Endothelial cell of umbilical vein (primary cell): ENCODE results near the gene SELL. TPM values are rescaled to one million over a fixed set of nuclear protein-coding genes. Genes with fewer than 3 reads are reported as not detected.

Experiments
- BruUV-seq: library from RNA; stranded (reverse); fragments of 400-500 nt; replicated peaks from 2 replicates; lab custom pipeline; 2021; lab: Mats Ljungman, UMichigan
- CTCF ChIA-PET: fragments of 300-600, 350-600 bp; sonication (Branson Sonifier 250); formaldehyde crosslinking; loops from one replicate; lab custom pipeline; 2021; ENCODE audit warnings: antibody characterized with exemption, inconsistent platforms; lab: Charles Lee
- POLR2A ChIA-PET: fragments of 300-600, 350-600 bp; sonication (Branson Sonifier 250); formaldehyde crosslinking; loops from one replicate; lab custom pipeline; 2021; ENCODE audit warnings: antibody characterized with exemption, inconsistent platforms; lab: Charles Lee
- DNase-seq: peaks from one replicate; pipeline ENCODE4 v3.0.0-alpha.2; 2011; ENCODE audit warnings: low read depth, low spot score
- FAIRE-seq: peaks from 2 replicates; lab custom pipeline; 2011; peaks lifted over from hg19 to GRCh38; lab: Jason Lieb, UNC
- H2AFZ ChIP-seq: 2 replicates; pipeline ENCODE4 v1.6.0; 2012; ENCODE audit warnings: low read depth, low read length, control low read depth, inconsistent platforms
- H3K27ac ChIP-seq: 2 replicates; pipeline ENCODE4 v1.5.1; 2011; ENCODE audit warnings: low read depth, mild to moderate bottlenecking, control low read depth, low read length, moderate library complexity; ENCODE audit not compliant: insufficient read depth
- H3K27me3 ChIP-seq, 2 experiments: 2 replicates each; pipeline versions ENCODE4 v1.6.0 to v1.6.1; 2011; ENCODE audit warnings: low read length in 2 of 2, mixed read lengths in 1 of 2; ENCODE audit not compliant: control insufficient read depth in 2 of 2, insufficient read depth in 2 of 2
- H3K36me3 ChIP-seq, 2 experiments: 2 replicates in 1 of 2; 3 replicates in 1 of 2; pipeline ENCODE4 v1.5.1; 2011; ENCODE audit warnings: low read length in 2 of 2, mild to moderate bottlenecking in 1 of 2, moderate library complexity in 1 of 2; ENCODE audit not compliant: control insufficient read depth in 2 of 2, insufficient read depth in 2 of 2; ENCODE audit errors: extremely low read depth in 1 of 2
- H3K4me1 ChIP-seq: 3 replicates; pipeline ENCODE4 v1.5.1; 2011; ENCODE audit warnings: mild to moderate bottlenecking, low read length; ENCODE audit not compliant: control insufficient read depth, insufficient read depth; ENCODE audit errors: extremely low read depth
- H3K4me2 ChIP-seq: 2 replicates; pipeline ENCODE4 v1.6.1; 2011; ENCODE audit warnings: low read length, control low read depth, mixed read lengths; ENCODE audit not compliant: insufficient read depth
- H3K4me3 ChIP-seq, 3 experiments: fragments of 200-600 bp in 1 of 3; sonication (generic), shearing (Covaris generic) in 1 of 3; replicated peaks in 1 of 3; 2 replicates each; pipeline ENCODE4 v1.5.1; 2011 to 2016; ENCODE audit warnings: control low read depth in 3 of 3, low read length in 3 of 3, mild to moderate bottlenecking in 2 of 3, inconsistent platforms in 1 of 3, low read depth in 1 of 3, moderate library complexity in 1 of 3; ENCODE audit not compliant: insufficient read depth in 1 of 3
- H3K79me2 ChIP-seq: 2 replicates; pipeline ENCODE4 v1.6.0; 2012; ENCODE audit warnings: low read length, inconsistent platforms; ENCODE audit not compliant: control insufficient read depth, insufficient read depth
- H3K9ac ChIP-seq: replicated peaks from 2 replicates; pipeline ENCODE3; 2011; ENCODE audit warnings: low read length, control low read depth; ENCODE audit not compliant: insufficient read depth; ENCODE audit errors: extremely low read depth
- H3K9me1 ChIP-seq: replicated peaks from 3 replicates; pipeline ENCODE4 v1.6.0; 2011; ENCODE audit warnings: mild to moderate bottlenecking, low read length; ENCODE audit not compliant: control insufficient read depth, insufficient read depth; ENCODE audit errors: extremely low read depth
- H3K9me3 ChIP-seq: replicated peaks from 2 replicates; pipeline ENCODE4 v1.5.1; 2012; ENCODE audit warnings: low read length, inconsistent platforms; ENCODE audit not compliant: control insufficient read depth, insufficient read depth
- H4K20me1 ChIP-seq: replicated peaks from 2 replicates; pipeline ENCODE3; 2011; ENCODE audit warnings: mild to moderate bottlenecking, low read length; ENCODE audit not compliant: control insufficient read depth, insufficient read depth; ENCODE audit errors: extremely low read depth
- CTCF ChIP-seq, 2 donors: IDR thresholded peaks; 1 replicate in 1 of 2; 2 replicates in 1 of 2; pipeline ENCODE4 v1.5.1; 2011; ENCODE audit warnings: low read length in 2 of 2, mild to moderate bottlenecking in 2 of 2, moderate library complexity in 2 of 2, control low read depth in 1 of 2, inconsistent platforms in 1 of 2, low read depth in 1 of 2; ENCODE audit not compliant: insufficient read depth in 1 of 2; ENCODE audit errors: extremely low read depth in 1 of 2
- EZH2 ChIP-seq: IDR thresholded peaks from 2 replicates; pipeline ENCODE4 v1.6.1; 2012; ENCODE audit warnings: borderline replicate concordance, low read depth, mild to moderate bottlenecking, moderate library complexity, low read length, inconsistent platforms; ENCODE audit not compliant: severe bottlenecking
- FOS ChIP-seq: IDR thresholded peaks from 2 replicates; pipeline ENCODE4 v1.6.1; 2011; ENCODE audit warnings: mild to moderate bottlenecking, low read length, moderate library complexity, borderline replicate concordance; ENCODE audit not compliant: insufficient read depth
- GATA2 ChIP-seq: IDR thresholded peaks from 2 replicates; pipeline ENCODE4 v1.7.0; 2011; ENCODE audit warnings: low read depth, mild to moderate bottlenecking, moderate library complexity, mixed read lengths, low read length; ENCODE audit not compliant: insufficient read length, insufficient read depth
- JUN ChIP-seq: IDR thresholded peaks from 2 replicates; pipeline ENCODE4 v1.6.1; 2011; ENCODE audit warnings: borderline replicate concordance, low read depth; ENCODE audit not compliant: insufficient read length, insufficient read depth
- MAX ChIP-seq: IDR thresholded peaks from 2 replicates; pipeline ENCODE4 v1.6.1; 2011; ENCODE audit not compliant: insufficient read depth, insufficient read length
- MYC ChIP-seq: IDR thresholded peaks from one replicate; pipeline ENCODE4 v1.6.1; 2011; ENCODE audit warnings: mild to moderate bottlenecking, low read depth, low read length
- POLR2A ChIP-seq: IDR thresholded peaks from 2 replicates; pipeline ENCODE4 v1.6.1; 2012; ENCODE audit warnings: low read depth, mild to moderate bottlenecking, control low read depth, low read length
- POLR2AphosphoS5 ChIP-seq: IDR thresholded peaks from 2 replicates; pipeline ENCODE4 v1.6.1; 2012; ENCODE audit warnings: low read depth, mild to moderate bottlenecking, control low read depth, low read length, moderate library complexity; ENCODE audit not compliant: insufficient read depth
- dilution Hi-C: fragments of 300-500 bp; cut with MboI; formaldehyde crosslinking; loops from one replicate; pipeline ENCODE4 v1.15.0; 2019; ENCODE audit warnings: low sequenced_read_pairs; ENCODE audit not compliant: extremely low pct_ligation_motif_present
- intact Hi-C: fragments of 100-400 bp; cut with micrococcal nuclease; formaldehyde crosslinking; loops from one replicate; pipeline ENCODE4 v1.10.0; 2022
- polyA plus RNA-seq, 4 experiments: library from polyadenylated mRNA; depleted of rRNA in 3 of 4; stranded (reverse) in 3 of 4; unstranded in 1 of 4; fragments of >200 nt; gene quantifications; 2 replicates each; pipeline versions ENCODE4 v1.2.1 to v1.2.3, GENCODE V29; 2011 to 2012; ENCODE audit warnings: missing spikeins in 1 of 4
- total RNA-seq: library from RNA; stranded (reverse); gene quantifications from 2 replicates; pipeline ENCODE4 v1.2.3, GENCODE V29; 2021

Gene SELL
- total and polyA plus RNA-seq, 2 donors (not counting 3 experiments of a cell fraction or from before 2014, with no cell fraction given) = 0.68 to 1.8 TPM

- Histone ChIP-seq H3K9me3 (no peaks in the 10 kb centered on the region), H3K4me3 (no peak overlapping the region), H3K27me3 (no peaks in the 10 kb centered on the region), H3K27ac (no peak overlapping the region), H3K9ac (no peak overlapping the region), H4K20me1 (no peaks in the 10 kb centered on the region), H3K9me1 (no peaks in the 10 kb centered on the region), H3K4me1 (peaks cover 7% of the 10 kb centered on the region), H2AFZ (no peak overlapping the region), H3K4me2 (no peak overlapping the region), H3K36me3 (no peaks in the 10 kb centered on the region), H3K79me2 (no peaks in the 10 kb centered on the region)
- POLR2A ChIA-PET = no interaction called here
- dilution Hi-C loops (no loop called here), intact Hi-C loops (no loop called here)
- CTCF ChIA-PET = interaction anchor here (3.4 kb wide), 1 partner anchor 31 kb away, joined by 11 read pairs; no protein-coding TSS in a partner anchor
- FAIRE-seq (no peak), DNase-seq (no peak)
- TF ChIP-seq MYC (no peak), MAX (no peak), POLR2A (no peak), GATA2 (no peak), FOS (no peak), EZH2 (no peak), CTCF (IDR thresholded peaks at IDR 0.05; ENCODE audit: extremely low read depth in 1 of 2, insufficient read depth in 1 of 2, low read depth in 1 of 2, low read length in 2 of 2) (no peak), POLR2AphosphoS5 (no peak), JUN (no peak)
- BruUV-seq = no TSS peak
Measured at GRCh38 chr1:169681140-169681539, 30.3 kb downstream of the SELL start.
